Activated T-helper 1 cell treated with Interleukin-2 at 50 U/mL for 16 hours (primary cell): ENCODE measurements around the gene POLR3B.
A peak's percentile ranks its signal among the peaks of the same experiment; 100 is the strongest.
"Not testable (repeated sequence)": the region's sequence is repeated elsewhere in the genome, so short reads cannot be mapped to it uniquely, and the experiment has no call there.

ENCODE experiments used
- DNase-seq: peaks from one replicate; pipeline ENCODE4 v3.0.0-alpha.2; 2020; ENCODE audit warnings: low read depth

POLR3B gene

DNA sequence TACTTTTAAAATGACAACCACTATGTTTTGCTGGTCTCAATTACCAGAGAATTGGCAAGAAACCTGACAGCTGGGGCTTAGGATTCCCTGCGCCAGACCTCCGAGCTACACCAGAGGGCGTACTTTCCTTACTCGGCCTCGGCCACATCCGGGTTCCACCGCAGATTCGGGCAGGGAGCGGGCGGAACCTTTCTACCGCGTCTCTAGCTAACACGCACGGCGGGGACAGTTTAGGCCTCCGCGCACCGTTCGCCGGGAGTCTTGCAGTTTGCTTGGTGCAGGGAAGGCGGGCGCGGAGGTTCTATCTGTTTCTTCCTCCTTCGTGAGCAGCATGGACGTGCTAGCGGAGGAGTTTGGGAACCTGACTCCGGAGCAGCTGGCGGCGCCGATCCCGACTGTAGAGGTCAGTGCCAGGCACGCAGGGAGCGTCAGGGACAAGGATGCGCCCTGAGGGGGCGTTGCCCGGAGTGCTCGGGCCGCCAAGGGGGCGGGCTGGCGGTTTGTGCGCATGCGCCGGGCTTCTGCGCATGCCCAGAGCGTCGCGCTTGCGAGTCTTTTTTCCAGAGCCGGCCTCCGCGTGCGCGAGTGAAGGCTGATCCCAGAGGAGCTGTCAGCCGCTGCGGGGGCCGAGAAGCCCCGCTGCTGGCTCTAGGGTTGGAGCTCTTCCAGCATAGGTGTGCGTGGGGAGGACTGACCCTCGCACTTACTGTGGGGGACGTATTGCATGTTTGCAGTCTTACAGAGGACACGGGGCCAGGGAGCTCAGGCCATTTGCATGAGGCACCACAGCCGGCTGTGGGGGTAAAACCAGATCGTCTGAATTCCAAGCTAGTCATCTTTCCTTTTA is at the start of gene POLR3B:
POLR3B (plus strand) TSS at position 200 of the 847 bp plus-strand sequence; CDS start at position 332, 132 bp downstream.
- peak; percentile 90 for DNase-seq

DNA sequence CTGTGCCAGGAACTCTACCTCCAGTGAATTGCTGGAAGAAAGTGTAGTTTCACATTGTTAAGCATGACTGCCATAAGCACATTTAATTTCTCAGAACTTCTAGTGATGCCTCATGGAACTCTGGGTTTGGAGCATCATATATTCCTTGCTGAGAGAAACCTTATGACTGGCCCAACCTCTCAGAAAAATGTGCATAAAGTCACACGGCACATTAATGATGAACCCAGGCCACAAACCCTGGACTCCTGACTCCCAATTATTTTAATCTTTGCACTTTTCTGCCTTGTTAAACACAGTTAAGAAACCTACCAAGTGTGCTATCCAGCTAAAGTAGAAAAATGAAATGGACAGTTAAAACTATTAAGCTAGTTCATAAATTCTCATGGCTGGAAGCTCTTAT is 49.4 kb upstream of the POLR3B start:
- DNase-seq = no peak

DNA sequence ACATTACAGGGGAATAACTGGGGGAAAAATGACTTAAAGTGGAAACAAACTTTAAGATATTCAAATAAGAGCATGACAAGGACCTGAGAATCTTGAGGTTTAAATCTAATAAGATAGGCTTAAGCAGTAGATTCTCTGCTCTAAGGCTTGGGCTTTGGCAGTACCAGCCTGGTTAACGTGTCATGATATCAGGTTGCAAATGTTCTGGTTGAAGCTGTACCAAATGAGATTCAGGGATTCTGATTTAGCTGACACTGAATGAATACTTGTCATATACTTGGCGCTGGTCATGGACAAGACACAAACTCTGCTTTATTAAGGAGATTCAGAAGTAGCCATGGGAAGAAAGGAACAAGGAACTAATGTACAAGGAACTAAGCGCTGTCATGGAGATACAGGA is 48.9 kb upstream of the POLR3B start:
- no peak for DNase-seq

DNA sequence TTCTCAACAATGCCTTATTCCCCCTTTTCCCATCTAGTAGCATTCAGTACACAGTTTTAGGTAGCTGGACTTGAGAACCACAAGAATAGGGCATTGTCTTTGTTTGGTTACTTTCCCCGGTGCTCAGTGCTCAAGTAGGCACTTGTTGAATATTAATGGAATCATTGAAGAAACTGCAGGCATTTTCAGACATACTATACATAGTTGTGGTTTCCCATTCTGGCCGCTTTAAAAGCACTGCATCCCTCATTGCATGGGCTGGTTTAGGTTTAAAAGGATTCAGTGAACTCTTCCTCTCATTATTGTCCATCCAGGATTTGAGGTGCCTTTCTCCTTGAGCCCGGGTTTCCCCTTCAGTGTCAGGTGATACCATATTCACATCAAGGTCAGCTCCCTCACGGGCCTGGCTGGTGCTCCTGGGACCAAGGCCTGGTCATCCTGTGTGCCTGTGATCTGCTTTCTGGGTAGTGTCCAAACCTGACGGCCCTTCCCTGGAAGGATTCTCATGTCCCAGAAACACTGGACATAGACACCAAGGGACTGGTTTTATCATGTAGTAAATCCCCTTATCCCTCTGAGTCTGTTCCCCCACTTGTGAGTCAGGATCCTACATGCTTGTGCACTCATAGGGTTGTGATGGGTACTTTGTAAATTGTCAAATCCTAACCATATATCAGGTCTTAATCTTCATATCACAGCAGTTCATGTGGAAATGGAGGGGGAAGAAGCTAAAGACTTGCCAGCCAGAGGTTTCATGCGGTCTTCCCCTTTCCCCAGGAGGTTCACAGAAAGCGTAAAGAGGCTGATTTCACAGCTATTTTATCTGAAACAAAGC is 47.7 kb upstream of the POLR3B start:
- no peak for DNase-seq

DNA sequence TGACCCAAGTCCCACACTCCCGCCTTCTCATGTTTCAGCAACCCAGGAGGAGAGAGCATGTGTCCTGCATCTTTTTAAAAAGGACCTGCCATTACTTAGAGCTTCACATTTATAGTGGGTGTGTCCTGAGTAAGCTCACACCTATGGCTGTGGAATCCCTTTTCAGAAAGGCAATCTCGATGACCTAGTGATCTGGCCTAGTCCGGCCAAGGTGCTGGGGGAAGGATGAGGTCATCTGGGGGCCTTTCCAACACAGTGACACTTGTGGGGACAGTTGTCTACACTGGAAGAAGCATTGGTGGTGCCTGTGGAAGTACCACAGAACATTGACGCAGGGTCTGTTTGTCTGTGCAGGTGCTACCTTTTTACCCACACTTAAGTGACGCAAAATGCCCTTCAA is 46.9 kb upstream of the POLR3B start:
- DNase-seq = no peak

DNA sequence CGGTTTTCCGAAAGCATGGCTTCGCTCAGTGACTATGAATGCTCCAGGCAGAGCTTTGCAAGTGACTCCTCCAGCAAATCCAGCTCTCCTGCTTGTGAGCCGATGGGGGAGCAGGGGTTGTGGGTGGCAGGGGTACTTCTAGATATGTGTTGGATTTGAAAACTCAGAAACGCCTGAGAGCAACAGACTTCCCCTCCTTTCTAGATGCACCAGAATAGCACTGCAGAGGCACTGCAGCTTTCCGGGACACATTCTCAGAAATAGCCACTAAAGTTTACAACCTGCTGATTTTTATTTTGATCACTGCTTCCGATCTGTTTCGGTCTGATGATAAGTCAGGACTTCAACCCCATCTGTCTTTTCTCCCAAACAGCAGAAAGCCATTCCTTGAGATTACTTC is 46.4 kb upstream of the POLR3B start:
- no peak for DNase-seq

DNA sequence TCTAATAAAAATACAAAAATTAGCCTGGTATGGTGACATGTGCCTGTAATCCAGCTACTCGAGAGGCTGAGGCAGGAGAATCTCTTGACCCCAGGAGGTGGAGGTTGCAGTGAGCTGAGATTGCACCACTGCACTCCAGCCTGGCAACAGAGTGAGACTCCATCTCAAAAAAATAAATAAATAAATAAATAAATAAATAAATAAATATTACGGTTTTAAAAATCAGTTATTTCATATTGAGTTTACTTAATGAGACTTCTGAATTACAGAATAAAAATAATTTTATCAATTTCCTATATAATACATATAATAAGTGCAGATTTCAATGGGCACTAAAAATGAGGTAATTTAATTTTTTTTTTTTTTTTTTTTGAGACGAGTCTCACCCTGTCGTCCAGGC is 44.1 kb upstream of the POLR3B start:
- not testable (repeated sequence) for DNase-seq

DNA sequence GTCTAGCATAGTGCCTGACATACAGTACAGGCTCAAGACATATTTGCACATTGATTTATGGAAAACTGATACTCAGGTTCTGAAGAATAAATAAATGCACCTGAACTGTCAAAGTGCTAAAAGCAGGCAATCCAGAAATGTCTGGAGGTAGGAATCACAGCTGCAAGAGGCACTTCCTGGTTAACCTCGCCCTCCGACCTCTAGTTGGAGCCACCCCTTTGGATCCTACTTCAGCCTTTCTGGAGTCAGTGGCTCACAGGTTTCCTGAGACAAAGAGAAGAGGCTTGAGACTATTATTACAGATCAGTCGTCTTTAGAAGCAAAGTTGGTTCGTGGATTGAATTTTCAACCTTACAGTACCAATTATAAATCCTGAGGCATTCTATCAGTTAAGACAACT is 42.0 kb upstream of the POLR3B start:
- no peak for DNase-seq

DNA sequence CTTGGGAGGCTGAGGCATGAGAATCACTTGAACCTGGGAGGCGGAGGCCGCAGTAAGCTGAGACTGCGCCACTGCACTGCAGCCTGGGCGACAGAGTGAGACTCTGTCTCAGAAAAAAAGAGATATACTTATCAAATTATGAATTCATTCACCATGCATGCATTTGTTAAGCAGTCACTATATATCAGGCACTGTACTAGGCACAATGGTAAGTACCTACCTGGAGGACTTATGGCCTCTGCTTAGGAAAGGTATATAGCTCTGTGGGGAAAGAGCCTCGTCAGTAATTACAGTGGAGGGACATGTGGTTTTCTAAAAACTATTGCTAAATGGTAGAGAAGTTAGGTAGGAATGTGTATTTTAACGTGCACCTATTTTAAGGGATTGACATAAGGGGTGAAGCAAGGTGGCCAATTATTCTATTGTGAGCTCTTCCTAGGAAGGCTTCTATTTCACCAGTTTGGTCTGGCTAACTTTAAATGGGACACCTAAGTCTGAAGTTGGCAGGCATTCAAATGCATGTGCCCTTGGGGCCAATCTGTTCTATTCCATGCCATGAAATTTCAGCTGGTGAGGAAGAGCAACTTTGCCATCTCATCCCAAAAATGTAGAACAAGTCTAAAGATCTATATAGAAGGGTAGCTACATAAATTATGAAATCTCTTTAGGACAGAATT is 40.0 kb upstream of the POLR3B start:
- no peak for DNase-seq

DNA sequence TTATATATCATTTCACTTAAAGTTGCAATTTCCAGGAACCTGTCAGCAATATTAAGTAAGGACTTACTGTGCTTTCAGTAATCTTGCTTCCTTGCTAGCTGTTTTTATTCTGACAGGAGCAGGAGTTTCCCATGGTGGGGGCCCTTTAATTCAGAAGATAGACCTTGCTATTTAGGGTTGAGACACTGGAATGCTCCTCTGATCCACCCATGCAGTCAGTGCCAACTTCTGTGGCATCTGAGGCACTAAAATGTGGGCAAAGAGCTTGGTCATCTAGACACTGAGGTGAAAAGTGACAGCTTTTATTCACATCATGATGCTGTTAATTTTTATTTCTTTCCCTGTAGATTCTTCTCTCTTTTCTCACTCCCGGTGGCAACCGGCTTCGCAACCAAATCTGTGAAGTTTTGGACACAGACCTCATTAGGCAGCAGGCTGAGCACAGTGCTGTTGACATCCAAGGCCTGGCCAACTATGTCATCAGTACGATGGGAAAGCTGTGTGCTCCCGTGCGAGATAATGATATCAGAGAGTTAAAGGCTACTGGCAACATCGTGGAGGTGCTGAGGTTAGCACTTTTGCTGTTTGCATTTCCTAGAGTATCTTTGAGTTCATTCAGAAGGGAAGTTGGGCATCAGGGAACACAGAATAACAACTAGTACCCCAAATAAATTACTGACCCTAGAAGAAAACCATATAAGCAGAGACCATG is 36.3 kb upstream of the POLR3B start:
- DNase-seq = no peak

DNA sequence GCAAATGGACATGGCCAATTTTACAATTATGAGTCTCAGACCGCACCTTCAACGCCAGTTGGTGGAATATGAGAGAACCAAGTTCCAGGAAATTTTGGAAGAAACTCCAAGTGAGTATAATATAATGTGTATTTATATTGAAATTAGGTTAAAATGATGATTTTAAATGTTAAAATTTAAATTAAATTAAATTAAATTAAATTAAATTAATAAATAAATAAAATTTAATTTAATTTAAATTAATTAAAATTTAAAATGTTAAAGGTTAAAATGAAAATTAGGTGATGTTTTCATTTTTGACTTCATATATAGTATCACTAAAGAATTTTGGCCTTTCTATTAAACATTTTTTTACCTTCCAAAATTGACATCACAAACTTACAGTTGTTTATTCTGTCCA is 34.0 kb upstream of the POLR3B start:
- no peak for DNase-seq

DNA sequence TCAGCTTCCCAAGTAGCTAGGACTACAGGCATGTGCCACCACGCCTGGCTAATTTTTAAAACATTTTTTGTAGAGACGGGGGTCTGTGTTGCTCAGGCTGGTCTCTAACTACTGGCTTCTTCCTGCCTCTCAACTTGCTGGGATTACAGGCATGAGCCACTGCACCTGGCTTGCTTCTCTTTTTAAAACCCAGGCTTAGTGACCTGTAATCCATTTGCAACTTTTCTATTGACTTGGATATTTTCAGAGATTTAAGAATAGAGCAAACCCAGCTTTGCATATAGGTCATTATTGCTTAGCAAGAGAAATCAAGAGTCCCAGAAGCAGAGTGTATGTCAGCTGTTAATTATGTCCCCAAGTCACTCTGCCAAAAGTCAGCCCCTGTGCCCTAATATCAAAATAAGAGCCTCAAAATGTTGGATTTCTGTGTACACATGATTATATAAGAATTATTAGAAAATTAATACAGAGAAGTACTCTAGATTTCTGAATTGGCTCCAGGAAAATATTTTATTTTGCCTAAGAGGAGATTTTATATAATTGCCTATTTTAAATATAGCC is 30.2 kb upstream of the POLR3B start:
- DNase-seq = no peak

DNA sequence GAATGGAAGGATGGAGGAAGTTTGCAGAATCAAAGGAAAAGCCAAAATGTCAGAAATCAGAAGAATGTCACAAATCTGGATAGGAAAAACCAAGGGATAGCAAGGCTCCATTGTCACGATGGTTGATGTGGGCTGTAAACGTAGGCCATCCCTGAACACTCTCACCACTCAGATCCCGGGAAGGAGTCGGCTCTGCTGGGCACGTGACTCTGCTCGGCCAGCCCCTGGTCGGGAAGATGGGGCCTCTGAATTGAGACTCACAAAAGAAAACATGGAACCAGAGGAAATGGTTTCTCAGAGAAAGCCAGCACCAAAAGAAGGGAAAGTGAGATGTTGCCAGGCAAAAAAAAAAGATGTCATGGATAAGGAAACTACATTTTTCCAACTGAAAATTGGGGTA is 28.8 kb upstream of the POLR3B start:
- DNase-seq = no peak

DNA sequence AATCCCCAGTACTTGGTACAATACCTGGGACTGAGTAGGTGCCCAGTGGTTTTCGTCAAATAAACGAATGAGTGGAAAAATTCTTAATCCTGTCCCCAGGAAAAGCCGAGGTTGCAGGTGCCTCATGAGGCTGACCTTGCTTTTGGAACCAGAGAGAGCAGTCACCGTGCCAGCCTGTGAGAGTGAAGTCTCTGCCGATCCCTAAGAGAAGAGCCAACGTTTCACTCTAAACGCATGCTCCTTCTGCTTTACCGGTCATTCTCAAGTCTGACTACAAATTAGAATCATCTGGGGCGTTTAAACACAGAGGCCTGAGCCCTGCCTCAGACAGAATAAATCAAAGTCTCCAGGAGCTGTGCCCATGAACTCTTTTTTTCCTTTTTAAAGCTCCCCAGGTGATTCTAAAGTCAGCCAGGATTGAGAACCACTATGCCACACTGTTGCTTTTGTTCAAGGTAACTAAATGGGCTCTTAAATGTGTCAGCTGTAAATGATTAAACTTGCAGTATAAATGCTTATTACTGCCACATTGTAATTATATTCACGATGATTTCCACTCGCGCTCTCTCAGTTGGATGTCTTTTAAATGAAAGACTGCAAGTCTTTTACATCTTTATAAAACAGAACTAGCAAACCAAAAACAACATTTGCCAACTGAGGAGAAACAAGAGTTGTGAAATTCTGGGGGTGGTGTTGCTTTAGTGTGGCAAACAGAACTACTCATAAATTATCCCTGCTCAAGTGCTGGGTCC is 28.1 kb upstream of the POLR3B start:
- DNase-seq = no peak

DNA sequence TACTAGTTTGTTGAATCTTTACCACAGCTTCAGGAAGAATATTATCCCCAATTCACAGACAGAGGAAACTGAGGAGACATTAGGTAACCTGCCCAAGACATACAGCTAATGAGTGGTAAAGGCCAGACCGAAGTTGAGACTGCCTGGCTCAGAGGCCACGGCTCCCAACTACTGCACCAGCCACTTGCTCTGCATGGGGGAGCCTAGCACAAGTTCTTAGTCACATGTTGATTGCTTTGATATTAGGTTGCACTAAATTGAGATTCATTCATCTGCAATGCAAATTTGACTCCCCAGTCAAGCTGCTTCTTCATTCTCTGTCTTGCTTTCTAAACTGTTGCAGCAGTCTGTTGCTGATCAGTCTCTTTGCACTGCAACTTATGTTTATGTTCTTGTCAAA is 25.9 kb upstream of the POLR3B start:
- no peak for DNase-seq

DNA sequence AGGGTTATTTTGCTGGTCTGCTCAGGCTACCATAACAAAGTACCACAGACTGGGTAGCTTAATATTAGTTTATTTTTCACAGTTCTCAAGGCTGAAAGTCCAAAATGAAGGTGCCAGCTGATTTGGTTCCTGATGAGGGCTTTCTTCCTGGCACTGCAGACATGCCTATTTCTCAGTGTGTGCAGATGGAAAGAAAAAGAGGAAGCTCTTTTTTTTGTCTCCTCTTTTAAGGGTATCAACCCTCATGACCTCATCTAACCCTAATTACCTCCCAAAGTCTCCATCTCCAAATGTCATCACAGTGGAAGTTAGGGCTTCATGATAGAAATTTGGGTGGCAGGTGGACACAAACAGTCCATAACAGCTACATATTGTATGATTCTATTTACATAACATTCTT is 25.0 kb upstream of the POLR3B start:
- no peak for DNase-seq

DNA sequence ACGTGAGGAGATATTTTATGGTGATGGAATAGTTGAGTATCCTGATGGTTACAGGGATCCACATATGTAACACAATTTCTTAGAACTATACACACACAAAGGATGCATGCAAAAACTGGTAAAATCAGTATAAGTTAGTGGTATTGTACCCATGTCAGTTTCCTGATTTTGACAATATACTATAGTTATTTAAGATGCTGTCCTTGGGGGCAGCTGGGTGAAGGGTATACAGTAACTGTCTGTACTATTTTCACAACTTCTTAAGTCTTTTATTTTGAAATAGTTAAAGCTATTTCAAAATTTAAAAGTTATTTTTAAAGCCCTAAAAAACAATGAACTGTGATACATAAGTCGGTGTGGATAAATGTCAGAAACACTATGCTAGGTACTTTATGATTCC is 24.5 kb upstream of the POLR3B start:
- no peak for DNase-seq

DNA sequence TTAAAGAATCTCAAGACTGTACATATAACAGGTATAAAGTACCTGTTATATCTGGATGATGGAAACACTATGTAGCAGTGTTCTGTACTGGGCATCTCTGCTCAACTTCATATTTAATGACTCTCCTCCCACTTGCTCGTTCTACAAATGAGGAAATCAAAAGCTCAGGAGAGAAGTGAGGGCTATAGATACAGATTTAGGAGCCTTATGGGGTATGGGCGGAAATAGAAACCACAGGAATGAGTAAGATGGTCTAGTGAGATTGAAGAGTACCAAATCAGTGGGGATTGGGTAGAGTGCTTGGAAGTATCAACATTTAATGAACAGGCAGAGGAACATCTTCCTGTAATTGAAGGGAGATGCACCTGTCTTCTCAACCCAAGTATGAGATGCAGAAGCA is 23.8 kb upstream of the POLR3B start:
- DNase-seq = no peak

DNA sequence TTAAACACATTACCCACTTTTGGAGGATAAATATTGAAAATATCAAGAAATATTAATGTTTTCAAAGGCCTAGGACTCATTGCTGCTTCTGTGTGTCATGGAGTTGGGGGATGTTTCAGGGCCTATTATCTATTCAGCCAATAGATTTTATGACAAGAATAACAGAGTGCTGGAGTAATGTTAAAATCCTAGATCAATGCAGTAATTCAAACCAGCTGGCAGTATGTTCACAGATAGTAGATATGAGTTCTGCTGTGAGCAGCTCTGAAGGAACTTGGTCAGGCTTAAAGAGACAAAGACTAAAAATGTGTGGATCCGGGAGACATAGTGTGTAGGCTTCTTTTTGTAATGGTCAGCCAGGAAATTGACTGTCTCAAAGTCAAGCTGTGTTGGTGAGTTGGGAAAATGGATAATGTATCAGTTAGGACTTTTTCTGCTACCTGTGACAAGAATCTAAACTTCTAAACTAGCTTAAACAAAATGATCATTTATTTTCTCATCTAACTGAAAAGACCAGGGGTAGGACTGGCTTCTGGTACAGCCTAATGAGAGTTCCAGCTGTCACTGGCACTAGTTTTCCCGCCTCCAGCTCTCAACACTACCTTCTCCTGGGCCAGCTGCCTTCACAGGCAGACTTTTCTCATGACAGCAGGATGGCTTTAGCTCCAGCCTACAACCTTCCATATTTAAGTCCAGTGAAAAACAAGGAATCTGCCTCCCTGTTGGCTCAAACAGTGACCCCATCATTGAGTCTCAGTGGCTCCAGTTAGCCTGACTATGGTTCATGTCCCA is 16.3 kb upstream of the POLR3B start:
- DNase-seq = no peak
